Stimulated activated CD8-positive, alpha-beta memory T cell treated with anti-CD3 and anti-CD28 coated beads, Interleukin-7, amount 100 ng/mL, for 24 hours (primary cell): ENCODE measurements around the gene CDH4.
"Not testable (repeated sequence)": the region's sequence is repeated elsewhere in the genome, so short reads cannot be mapped to it uniquely, and the experiment has no call there.

Source experiments
- DNase-seq: peaks from one replicate; pipeline ENCODE4 v3.0.0-alpha.2; 2020; ENCODE audit warnings: low read depth

CDH4 gene

DNA sequence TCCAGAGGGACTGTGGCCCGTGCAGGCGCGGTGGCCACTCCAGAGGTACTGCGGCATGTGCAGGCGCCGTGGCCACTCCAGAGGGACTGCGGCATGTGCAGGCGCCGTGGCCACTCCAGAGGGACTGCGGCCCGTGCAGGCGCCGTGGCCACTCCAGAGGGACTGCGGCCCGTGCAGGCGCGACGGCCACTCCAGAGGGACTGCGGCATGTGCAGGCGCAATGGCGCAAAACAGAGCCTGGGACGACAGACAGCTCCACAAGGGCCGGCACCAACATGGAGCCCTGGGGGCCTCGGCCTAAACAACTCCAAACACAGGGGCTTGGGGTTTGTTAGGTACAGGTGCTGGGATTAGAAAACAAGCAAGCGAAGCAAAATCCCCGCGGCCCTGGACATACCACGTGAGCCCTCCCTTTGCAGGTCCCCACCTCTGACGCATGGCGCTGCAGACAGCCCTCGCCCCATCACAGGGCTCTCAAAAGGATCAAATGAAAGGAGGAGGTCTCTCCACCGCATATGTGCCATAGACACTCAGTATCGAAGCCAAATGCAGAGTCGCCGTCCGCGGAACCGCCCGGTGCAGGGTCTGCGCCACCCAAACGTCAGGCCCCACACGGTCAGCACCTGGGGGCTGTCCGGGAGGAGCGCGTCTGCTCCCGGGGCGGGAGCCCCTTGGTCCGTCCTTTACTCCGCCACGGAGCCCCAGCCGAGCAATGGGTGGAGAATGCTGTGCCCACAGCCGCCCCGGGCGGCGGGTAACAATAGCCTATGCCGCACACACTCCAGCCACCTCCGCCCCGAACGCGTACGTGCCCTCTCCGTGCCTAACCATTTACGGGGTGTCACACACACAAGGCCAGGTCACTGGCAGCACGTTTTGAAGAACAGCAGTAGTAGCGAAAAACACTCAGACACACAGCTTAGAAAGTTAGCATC is 727.9 kb downstream of the CDH4 start:
- DNase-seq = no peak

DNA sequence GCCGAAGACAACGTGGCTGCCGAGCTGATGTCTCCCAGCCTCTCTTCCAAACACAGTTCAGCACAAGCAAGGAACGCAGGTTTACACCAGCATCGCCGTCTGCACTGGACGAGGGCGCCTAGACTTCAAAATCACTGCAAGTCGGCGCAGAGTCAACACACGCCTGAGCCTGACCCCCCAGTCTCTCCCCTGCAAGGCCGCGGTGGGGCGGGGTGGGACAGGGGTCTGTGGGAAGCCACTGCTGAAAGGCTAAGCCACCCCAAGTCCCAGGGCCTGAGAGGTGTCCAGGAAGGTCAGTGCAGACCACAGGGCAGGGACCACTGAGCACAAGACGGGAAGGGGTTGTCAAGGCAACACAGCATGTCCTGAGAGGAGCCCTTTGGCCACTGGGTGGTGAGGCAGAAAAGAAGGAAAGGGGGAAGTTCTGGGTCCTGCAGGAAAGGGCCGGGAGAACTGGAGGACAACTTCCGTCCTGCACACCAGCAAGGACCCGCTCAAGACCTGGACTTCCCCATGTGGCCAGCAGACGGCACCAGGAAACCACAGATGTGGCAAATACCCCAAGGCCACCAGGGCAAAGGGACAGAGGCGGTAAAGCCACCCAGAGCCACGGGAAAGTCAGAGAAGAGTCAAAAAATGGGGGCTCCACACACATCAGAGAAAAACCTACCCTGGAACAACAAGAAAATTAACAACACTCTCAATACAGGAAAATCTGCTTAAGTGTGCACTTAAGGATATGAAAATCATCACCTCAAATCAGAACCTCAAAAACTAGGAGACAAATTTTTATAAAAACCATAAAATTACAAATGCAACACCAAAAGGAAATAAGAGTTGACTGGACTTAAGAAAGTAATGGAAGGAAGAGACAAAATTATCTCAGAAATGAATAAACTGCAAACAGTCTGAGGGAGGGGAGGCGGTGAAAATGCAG is 728.9 kb downstream of the CDH4 start:
- no peak for DNase-seq

DNA sequence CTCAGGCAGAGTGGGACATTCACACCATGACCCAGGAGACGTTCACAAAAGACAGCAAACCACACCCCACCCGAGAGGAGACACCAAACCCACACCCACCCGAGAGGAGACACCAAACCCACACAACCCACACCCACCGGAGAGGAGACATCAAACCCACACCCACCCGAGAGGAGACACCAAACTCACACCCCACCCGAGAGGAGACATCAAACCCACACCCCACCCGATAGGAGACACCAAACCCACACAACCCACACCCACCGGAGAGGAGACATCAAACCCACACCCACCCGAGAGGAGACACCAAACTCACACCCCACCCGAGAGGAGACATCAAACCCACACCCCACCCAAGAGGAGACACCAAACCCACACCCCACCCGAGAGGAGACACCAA is 729.6 kb downstream of the CDH4 start:
- DNase-seq = not testable (repeated sequence)

DNA sequence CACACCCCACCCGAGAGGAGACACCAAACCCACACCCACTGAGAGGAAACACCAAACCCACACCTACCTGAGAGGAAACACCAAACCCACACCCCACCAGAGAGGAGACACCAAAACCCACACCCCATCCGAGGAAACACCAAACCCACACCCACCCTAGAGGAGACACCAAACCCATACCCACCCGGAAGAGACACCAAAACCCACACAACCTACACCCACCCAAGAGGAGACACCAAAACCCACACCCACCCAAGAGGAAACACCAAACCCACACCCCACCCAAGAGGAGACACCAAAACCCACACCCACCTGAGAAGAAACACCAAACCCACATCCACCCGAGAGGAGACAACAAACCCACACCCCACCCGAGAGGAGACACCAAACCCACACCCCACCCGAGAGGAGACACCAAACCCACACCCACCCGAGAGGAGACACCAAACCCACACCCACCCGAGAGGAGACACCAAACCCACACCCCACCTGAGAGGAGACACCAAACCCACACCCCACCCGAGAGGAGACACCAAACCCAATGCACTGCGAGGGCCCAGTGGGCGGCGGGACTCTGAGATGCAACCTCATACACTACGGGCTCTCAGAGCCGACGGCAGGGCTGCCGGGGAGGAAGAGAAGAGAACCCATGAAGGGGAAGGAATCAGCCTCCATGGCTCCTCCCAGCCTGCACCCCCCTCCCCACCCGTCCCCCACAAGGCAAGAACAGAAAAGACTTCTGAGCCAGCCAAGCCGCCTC is 730.3 kb downstream of the CDH4 start:
- DNase-seq = no peak

- no peak for DNase-seq
These were observed 730.9 kb downstream of the CDH4 start for GRCh38 chr20:61982951-61983315.

DNA sequence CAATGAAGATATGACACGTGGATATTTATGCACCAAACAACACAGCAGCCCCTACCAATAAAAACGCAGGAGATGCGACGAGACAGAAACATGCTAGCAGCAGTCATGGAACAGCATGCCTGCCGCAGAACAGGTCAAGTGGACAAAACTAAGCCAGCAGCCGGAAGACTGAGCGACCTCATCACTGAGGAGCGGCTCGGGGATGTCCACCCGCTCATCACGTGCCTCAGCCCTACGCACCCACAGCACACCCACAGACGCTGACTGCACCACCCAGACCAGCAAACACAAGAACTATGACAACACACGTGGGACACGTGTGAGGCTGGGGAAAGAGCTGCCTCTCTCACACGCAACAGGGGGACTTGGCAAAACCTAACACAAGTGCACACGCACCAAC is 731.9 kb downstream of the CDH4 start:
- no peak for DNase-seq

DNA sequence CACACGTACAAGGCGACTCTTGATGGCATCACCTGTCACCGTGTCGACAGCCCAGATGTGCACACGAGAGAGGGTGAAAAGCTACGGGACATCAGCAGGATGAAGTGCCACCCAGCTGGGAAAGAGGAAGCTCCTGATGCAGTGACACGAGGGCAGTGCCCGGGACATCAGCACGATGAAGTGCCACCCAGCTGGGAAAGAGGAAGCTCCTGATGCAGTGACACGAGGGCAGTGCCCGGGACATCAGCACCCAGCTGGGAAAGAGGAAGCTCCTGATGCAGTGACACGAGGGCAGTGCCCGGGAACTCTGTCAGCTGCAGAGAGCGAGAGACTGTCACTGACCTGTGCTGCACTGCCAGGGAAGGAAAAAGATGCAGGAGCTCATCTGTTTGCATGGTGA is 732.4 kb downstream of the CDH4 start:
- DNase-seq = not testable (repeated sequence)

DNA sequence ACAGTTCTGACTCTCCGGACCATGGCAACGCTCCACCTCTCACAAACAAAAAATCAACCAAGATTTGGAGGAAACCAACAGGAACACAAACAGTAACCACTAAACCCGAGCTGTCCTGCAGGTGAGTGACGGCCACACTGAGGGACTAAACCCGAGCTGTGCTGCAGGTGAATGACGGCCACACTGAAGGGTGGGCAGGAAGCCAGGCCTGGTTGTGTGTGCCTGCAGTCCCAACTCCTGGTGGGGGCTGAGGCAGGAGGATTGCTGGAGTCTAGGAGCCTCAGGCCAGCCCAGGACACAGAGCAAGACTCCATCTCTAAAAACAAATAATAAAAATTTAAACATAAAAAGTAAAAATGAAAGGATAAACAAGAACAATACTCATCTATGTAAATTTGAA is 733.0 kb downstream of the CDH4 start:
- no peak for DNase-seq

- no peak for DNase-seq
These were observed 734.8 kb downstream of the CDH4 start for GRCh38 chr20:61986762-61987321.

GRCh38 chr20:61988665-61989064 is 736.6 kb downstream of the CDH4 start:
- no peak for DNase-seq

DNA sequence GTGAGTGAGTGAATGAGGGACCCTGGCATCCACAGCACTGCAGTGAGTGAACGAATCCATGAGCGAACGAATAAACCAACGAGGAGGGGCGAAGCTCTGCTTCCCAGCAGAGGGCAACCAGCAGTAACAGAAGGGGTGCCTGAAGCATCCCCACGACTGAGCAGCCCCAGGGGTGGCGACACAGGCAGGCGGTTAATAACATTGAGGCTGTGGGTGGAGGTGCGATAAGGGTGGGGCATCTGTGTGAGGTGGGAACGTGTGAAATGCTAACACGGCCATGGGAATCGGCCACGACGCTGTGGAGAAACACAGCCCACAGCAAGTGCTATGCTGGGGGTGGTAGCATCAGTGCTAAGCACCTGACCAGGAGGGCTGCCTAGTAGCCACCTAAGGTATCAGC is 737.7 kb downstream of the CDH4 start:
- no peak for DNase-seq
